ENCODE measurements around the gene SHISA7.
"Not testable (repeated sequence)": the region's sequence is repeated elsewhere in the genome, so short reads cannot be mapped to it uniquely, and the experiment has no call there.

DNA sequence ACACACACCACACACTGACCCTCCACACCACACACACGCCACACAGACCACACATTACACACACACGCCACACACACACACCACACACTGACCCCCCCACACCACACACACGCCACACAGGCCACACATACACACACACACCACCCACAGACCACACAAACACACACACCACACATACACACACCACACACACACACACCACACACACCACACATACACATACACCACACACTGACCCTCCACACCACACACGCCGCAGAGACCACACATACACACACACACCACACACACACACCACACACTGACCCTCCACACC is 5.0 kb upstream of the SHISA7 start:
- TF ChIP-seq, protein P1, sequence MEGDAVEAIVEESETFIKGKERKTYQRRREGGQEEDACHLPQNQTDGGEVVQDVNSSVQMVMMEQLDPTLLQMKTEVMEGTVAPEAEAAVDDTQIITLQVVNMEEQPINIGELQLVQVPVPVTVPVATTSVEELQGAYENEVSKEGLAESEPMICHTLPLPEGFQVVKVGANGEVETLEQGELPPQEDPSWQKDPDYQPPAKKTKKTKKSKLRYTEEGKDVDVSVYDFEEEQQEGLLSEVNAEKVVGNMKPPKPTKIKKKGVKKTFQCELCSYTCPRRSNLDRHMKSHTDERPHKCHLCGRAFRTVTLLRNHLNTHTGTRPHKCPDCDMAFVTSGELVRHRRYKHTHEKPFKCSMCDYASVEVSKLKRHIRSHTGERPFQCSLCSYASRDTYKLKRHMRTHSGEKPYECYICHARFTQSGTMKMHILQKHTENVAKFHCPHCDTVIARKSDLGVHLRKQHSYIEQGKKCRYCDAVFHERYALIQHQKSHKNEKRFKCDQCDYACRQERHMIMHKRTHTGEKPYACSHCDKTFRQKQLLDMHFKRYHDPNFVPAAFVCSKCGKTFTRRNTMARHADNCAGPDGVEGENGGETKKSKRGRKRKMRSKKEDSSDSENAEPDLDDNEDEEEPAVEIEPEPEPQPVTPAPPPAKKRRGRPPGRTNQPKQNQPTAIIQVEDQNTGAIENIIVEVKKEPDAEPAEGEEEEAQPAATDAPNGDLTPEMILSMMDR (IDR thresholded peaks at IDR 0.05): not testable (repeated sequence)
- TF ChIP-seq POLR2A (IDR thresholded peaks at IDR 0.05): not testable (repeated sequence)

All from uterus (tissue), 2 donors.